Kidney (tissue), 14 donors: Measurements from ENCODE around the gene ZNF799. TPM values are rescaled to one million over a fixed set of nuclear protein-coding genes. Genes with fewer than 3 reads are reported as not detected.
"Not testable (repeated sequence)": the region's sequence is repeated elsewhere in the genome, so short reads cannot be mapped to it uniquely, and the experiment has no call there.

Experiments
- DNase-seq, 5 donors: peaks; one replicate each; pipeline ENCODE4 v3.0.0-alpha.2; 2013 to 2020
- FAIRE-seq: peaks from 2 replicates; lab custom pipeline; 2012; peaks lifted over from hg19 to GRCh38; lab: Jason Lieb, UNC
- H3K27ac ChIP-seq, 2 donors: one replicate each; pipeline ENCODE4 v1.7.0; 2013; ENCODE audit warnings: low read depth in 2 of 2, low read length in 2 of 2, inconsistent platforms in 1 of 2
- H3K27me3 ChIP-seq: one replicate; pipeline ENCODE4 v1.7.1; 2013; ENCODE audit warnings: low read length, inconsistent platforms; ENCODE audit not compliant: control insufficient read depth, insufficient read depth
- H3K36me3 ChIP-seq, 3 donors: one replicate each; pipeline versions ENCODE4 v1.7.0 to v1.7.1; 2013; ENCODE audit warnings: low read length in 3 of 3, control low read depth in 1 of 3, inconsistent platforms in 1 of 3; ENCODE audit not compliant: insufficient read depth in 3 of 3, control insufficient read depth in 2 of 3
- H3K4me1 ChIP-seq, 3 donors: one replicate each; pipeline versions ENCODE4 v1.7.0 to v1.7.1; 2013; ENCODE audit warnings: low read length in 3 of 3, inconsistent platforms in 1 of 3, low read depth in 1 of 3; ENCODE audit not compliant: control insufficient read depth in 2 of 3, insufficient read depth in 2 of 3
- H3K4me3 ChIP-seq, 3 donors: one replicate each; pipeline versions ENCODE4 v1.7.0 to v1.8.1; 2013; ENCODE audit warnings: low read length in 3 of 3, control low read depth in 1 of 3, inconsistent platforms in 1 of 3
- H3K9ac ChIP-seq, 3 donors: one replicate each; pipeline versions ENCODE4 v1.7.0 to v1.7.1; 2013; ENCODE audit warnings: low read length in 3 of 3, control low read depth in 1 of 3, inconsistent platforms in 1 of 3
- H3K9me3 ChIP-seq, 3 donors: one replicate each; pipeline versions ENCODE4 v1.7.0 to v1.7.1; 2013; ENCODE audit warnings: low read length in 3 of 3, control low read depth in 1 of 3, inconsistent platforms in 1 of 3; ENCODE audit not compliant: control insufficient read depth in 2 of 3, insufficient read depth in 1 of 3
- CTCF ChIP-seq: IDR thresholded peaks from 3 replicates; pipeline ENCODE4 v1.5.1; 2012; ENCODE audit warnings: mild to moderate bottlenecking, moderate library complexity, borderline replicate concordance; ENCODE audit not compliant: insufficient read depth; ENCODE audit errors: extremely low read depth
- intact Hi-C: fragments of 100-400 bp; cut with DNase I; formaldehyde crosslinking; loops from one replicate; pipeline ENCODE4 v1.11.1; 2022
- polyA plus RNA-seq: library from polyadenylated mRNA; stranded (reverse); fragments of 350-450 nt; fragmentation: Illumina TruSeq; extraction: RNeasy Lipid Tissue Mini Kit (QIAGEN cat#74804); gene quantifications from one replicate; pipeline ENCODE4 v1.2.3, GENCODE V29; 2014; ENCODE audit warnings: low read depth, low replicate concordance; ENCODE audit not compliant: insufficient read depth
- total RNA-seq: library from RNA; stranded (reverse); fragmentation: NEBNext Ultra II Directional; extraction: Animal tissue kit (Norgen Biotek cat#: 25700); gene quantifications from one replicate; pipeline ENCODE4 v1.2.1, GENCODE V29; 2021
- donor health status: control.
- donor health status: control.
- donor health status: control.
- donor health status: control.
- donor health status: control.
- donor health status: DM: yes; HTN: yes; CAD: no.
- donor health status: Normal renal cell carcinoma (clear cell type).

ZNF799 gene
- total and polyA plus RNA-seq, 2 donors from 2014 or later: 4.3 to 7.8 TPM

DNA sequence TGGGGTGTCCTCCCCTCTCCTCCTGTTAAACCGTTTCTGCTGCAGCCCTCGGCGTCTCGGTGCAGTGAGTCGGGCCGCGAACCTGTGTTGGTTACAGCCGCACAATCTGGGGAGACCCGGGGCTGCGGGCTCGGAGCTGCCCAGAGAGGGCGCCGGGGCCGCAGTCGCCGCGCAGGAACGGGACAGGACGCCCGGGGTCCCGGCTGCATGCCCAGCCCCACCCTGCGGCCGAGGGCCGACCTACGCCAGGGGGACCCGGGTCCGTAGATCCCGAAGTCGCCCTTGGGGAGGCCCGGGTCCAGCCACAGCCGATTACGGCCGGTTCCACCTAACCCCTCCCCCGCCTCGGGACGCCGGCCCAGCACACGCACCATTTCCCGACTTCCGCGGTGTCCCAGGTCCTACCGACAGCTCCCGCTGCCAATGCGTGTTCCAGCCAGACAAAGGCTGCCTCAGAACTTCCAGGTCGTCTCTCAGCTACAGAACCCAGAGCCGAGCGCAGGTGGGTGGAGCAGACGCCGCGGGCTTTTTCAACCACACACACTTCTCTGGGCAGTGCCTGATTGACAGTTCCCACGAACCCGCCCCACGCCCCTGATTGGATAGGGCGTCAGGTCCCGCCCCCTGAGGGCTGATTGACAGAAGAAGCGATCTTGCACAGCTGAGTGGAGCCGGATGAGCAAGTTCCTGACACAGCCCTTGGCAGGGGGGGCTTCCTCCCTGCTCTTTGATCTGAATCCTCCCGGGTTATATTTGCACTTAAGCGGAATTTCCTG is 39.7 kb upstream of the ZNF799 start, which contains the start of gene ZNF443:
ZNF443 (minus strand) TSS at position 481 of the 776 bp plus-strand sequence; CDS start at position 374, 107 bp downstream.
- Histone ChIP-seq H3K4me1 (no peaks in the 10 kb centered on the region), H3K4me3 (peak within 1 kb of the TSS; percentile 74 to 81 (median 79)), H3K27me3 (no peaks in the 10 kb centered on the region), H3K9ac (peak within 1 kb of the TSS; percentile 41 to 71 (median 67)), H3K36me3 (no peaks in the 10 kb centered on the region), H3K9me3 (no peaks in the 10 kb centered on the region), H3K27ac (peak within 1 kb of the TSS; percentile 69 to 75)
- FAIRE-seq (peak; percentile 88), DNase-seq (peak; percentile 99 to 100 (median 99))
- TF ChIP-seq CTCF: no peak
- intact Hi-C loops: no loop called here

DNA sequence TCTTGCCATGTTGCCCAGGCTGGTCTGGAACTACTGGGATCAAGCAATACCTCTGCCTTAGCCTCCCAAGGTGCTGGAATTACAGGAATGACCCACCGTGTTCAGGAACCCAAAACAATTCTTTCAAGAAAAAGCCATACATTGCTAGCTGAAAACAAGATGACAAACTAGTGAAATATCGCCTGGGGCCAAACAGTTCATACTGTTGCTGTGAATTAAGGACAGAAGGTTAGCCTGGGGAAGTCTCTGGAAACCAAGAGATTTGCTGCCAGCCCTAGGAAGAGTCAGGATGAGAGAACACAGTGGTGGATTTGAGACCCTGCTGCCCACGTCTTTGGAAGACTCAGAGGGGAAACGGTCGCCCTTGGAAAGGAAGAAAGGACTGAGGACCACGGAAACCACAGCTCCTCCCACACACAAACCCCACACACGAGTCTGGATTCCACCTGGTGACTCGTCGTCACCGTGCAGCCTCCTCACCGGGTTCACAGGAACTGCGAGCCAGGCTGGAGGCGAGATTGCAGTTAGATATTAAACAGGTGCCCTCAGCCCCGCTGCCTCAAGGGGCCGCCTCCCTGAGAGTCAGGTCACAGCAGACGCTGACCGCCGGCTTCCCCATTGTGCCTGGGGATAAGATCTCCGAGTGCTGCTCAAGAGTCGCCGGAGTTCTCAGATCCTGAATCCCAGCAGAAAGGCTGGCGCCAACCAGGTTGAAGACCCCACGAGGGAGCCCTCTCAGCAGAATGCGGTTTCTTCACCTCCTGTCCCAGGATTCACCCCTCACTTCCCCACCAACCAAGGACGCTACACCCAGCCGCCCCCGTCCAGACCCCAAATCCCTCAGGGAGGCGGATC is 38.8 kb upstream of the ZNF799 start:
- H3K9me3 ChIP-seq, H3K4me1 ChIP-seq, H3K36me3 ChIP-seq, FAIRE-seq, intact Hi-C loops, H3K27me3 ChIP-seq: not testable (repeated sequence)
- Histone ChIP-seq H3K27ac (peak overlapping the region; percentile 69 to 75), H3K9ac (peak overlapping the region; percentile 41 to 71 (median 47)), H3K4me3 (peak overlapping the region; percentile 64 to 79 (median 68))
- DNase-seq: peak in 3 of 5 donors; percentile 47 to 68 (median 61)

GRCh38 chr19:12430726-12431299 is 29.7 kb upstream of the ZNF799 start:
- H3K9me3 ChIP-seq, H3K4me3 ChIP-seq, H3K4me1 ChIP-seq, H3K27me3 ChIP-seq, H3K27ac ChIP-seq, DNase-seq, H3K9ac ChIP-seq, intact Hi-C loops, FAIRE-seq: not testable (repeated sequence)
- H3K36me3 ChIP-seq: peaks cover 2 to 15% (median 11%) of the 10 kb centered on the region in 3 donors

DNA sequence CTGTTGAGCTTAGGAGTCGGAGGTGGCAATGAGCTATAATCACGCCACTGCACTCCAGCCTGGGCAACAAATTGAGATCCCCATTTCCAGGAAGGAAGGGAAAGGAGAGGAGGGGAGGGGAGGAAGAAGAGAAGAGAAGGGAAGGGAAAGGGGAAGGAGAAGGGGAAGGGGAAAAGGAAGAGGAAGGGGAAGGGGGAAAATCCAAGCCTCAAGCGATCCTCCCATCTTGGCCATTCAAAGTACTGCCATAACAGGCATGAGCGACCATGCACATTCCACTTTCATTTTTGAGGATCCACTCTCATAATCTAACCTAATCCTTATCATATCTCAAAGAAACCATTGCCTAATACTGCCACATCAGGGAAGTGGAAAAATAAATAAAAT is 24.8 kb upstream of the ZNF799 start:
- no peaks in the 10 kb centered on the region for H3K9me3 ChIP-seq
- H3K9ac ChIP-seq: no peak overlapping the region
- peaks cover 0 to 6% (median 6%) of the 10 kb centered on the region in 3 donors for H3K36me3 ChIP-seq
- no peak overlapping the region for H3K4me3 ChIP-seq
- intact Hi-C loops: no loop called here
- DNase-seq (no peak), FAIRE-seq (no peak)
- no peak for TF ChIP-seq CTCF
- H3K27me3 ChIP-seq: no peaks in the 10 kb centered on the region
- H3K4me1 ChIP-seq: no peaks in the 10 kb centered on the region
- no peak overlapping the region for H3K27ac ChIP-seq
